Esophagus squamous epithelium (tissue), 5 donors: ENCODE results near the gene TEX53. TPM values are rescaled to one million over a fixed set of nuclear protein-coding genes. Genes with fewer than 3 reads are reported as not detected.

Experiments used
- DNase-seq: peaks from one replicate; lab custom pipeline; 2025; lab: John Stamatoyannopoulos, UW
- H3K27ac ChIP-seq, 4 donors: fragments of 200-600 bp; sonication (generic); one replicate each; pipeline ENCODE4 v1.5.1; 2016 to 2019; ENCODE audit warnings: mild to moderate bottlenecking in 1 of 4
- H3K27me3 ChIP-seq, 4 donors: fragments of 200-600 bp; sonication (generic); 1 replicate in 3 of 4; 2 replicates in 1 of 4; pipeline versions ENCODE4 v1.5.1 to v1.6.0; 2017 to 2021; ENCODE audit warnings: antibody characterized with exemption in 1 of 4
- H3K36me3 ChIP-seq, 3 donors: fragments of 200-600 bp; sonication (generic); one replicate each; pipeline ENCODE4 v1.5.1; 2016 to 2019
- H3K4me1 ChIP-seq, 3 donors: fragments of 200-600 bp; sonication (generic); one replicate each; pipeline ENCODE4 v1.5.1; 2017 to 2019
- H3K4me3 ChIP-seq, 4 donors: fragments of 200-600 bp; sonication (generic); 1 replicate in 3 of 4; 2 replicates in 1 of 4; pipeline ENCODE4 v1.5.1; 2016 to 2019; ENCODE audit warnings: mild to moderate bottlenecking in 2 of 4, moderate library complexity in 1 of 4
- H3K9me3 ChIP-seq, 3 donors: fragments of 200-600 bp; sonication (generic); one replicate each; pipeline ENCODE4 v1.5.1; 2016 to 2019
- POLR2A ChIP-seq, 4 donors: fragments of 450-650 bp; IDR thresholded peaks; one replicate each; pipeline ENCODE4 v1.6.1; 2017; ENCODE audit warnings: antibody characterized with exemption in 4 of 4, mild to moderate bottlenecking in 4 of 4, moderate library complexity in 3 of 4
- WGBS, 2 donors: methylation state at CpG; one replicate each; pipeline ENCODE4 v1.1.5; 2018; 5-methylcytosine and 5-hydroxymethylcytosine counted together
- intact Hi-C: fragments of 100-400 bp; cut with DNase I; formaldehyde crosslinking; loops from one replicate; pipeline ENCODE4 v1.15.0; 2022
- total RNA-seq, 4 donors: library from RNA; depleted of rRNA; stranded (reverse); fragments of >200 nt; gene quantifications; one replicate each; pipeline ENCODE4 v1.1.0, GENCODE V29; 2016
- TF ChIP-seq, protein P1 (sequence below), 6 experiments: fragments of 450-650 bp in 4 of 6; fragments of 200-600 bp in 2 of 6; sonication (generic) in 2 of 6; IDR thresholded peaks; one replicate each; pipeline ENCODE4 v1.5.1; 2016 to 2019; ENCODE audit warnings: antibody characterized with exemption in 6 of 6, mild to moderate bottlenecking in 4 of 6, moderate library complexity in 4 of 6
- donor health status: DM: yes; HTN: yes; CAD: no.

Gene TEX53
- total RNA-seq, 4 donors from 2014 or later = not detected

DNA sequence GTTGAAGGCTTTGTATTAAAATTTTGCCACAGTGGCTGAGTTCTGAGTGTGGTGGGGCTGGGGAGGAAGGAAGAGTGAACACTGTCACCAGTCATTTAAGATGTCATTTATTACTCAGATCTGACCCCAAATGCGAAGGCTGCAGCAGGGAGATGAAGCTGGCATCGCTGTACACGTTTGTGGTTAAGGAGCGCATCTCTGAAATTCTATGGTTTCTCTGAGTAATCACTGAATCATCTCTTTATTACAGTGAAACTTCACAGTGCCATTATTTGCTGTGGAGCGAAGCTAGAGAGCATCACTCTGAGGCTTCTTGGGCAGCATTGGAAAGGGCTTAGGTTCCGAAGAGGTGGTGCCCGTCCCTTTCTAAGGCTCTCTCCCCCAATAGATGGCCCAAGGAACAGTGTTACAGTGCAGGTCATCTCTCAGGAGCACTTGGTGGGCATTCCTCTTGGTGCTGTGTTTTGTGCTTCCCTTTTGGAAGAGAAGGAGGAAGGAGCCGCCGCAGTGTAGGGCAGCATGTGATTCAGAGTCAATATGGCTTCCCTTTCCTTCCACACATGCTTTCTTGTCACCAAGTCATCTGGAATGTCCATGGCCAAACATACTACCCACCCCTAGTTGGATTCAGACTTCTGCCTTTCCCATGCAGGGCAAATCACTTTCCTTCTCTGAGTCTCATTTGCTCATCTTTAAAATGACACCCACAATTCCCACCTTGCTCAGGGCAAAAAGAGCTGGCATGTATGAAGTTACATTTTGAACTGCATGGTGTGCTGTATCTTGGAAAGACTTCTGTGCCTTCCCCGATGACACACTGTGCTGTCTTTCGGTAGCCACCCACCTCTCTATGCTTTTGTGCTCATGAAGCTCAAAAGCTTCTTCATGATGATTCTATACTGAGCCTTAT is 33.7 kb upstream of the TEX53 start:
- DNase-seq = no peak
- intact Hi-C loops = no loop called here

GRCh38 chr9:114690308-114690707 is 32.7 kb upstream of the TEX53 start:
- H3K36me3 ChIP-seq = no peaks in the 10 kb centered on the region
- H3K4me1 ChIP-seq = no peaks in the 10 kb centered on the region
- H3K9me3 ChIP-seq = no peaks in the 10 kb centered on the region
- no peak for TF ChIP-seq POLR2A (IDR thresholded peaks at IDR 0.05)
- TF ChIP-seq, protein P1, sequence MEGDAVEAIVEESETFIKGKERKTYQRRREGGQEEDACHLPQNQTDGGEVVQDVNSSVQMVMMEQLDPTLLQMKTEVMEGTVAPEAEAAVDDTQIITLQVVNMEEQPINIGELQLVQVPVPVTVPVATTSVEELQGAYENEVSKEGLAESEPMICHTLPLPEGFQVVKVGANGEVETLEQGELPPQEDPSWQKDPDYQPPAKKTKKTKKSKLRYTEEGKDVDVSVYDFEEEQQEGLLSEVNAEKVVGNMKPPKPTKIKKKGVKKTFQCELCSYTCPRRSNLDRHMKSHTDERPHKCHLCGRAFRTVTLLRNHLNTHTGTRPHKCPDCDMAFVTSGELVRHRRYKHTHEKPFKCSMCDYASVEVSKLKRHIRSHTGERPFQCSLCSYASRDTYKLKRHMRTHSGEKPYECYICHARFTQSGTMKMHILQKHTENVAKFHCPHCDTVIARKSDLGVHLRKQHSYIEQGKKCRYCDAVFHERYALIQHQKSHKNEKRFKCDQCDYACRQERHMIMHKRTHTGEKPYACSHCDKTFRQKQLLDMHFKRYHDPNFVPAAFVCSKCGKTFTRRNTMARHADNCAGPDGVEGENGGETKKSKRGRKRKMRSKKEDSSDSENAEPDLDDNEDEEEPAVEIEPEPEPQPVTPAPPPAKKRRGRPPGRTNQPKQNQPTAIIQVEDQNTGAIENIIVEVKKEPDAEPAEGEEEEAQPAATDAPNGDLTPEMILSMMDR (IDR thresholded peaks at IDR 0.05) = no peak
- no peak for DNase-seq
- H3K27ac ChIP-seq = no peak overlapping the region
- intact Hi-C loops = no loop called here
- WGBS, 2 donors = 92 to 94% methylated on average over 4 of the region's 4 CpGs
- no peak overlapping the region for H3K4me3 ChIP-seq
- H3K27me3 ChIP-seq = peaks cover 0 to 4% (median 0%) of the 10 kb centered on the region in 4 donors

More for the DNA sequence above, 33.7 kb upstream of the TEX53 start:
- Histone ChIP-seq H3K27me3 (peaks cover 0 to 4% (median 0%) of the 10 kb centered on the region in 4 donors), H3K4me3 (no peak overlapping the region), H3K36me3 (no peaks in the 10 kb centered on the region), H3K9me3 (no peaks in the 10 kb centered on the region), H3K4me1 (no peaks in the 10 kb centered on the region), H3K27ac (peak overlapping the region in 2 of 4 donors; percentile 4 to 37)
- no peak for TF ChIP-seq POLR2A (IDR thresholded peaks at IDR 0.05)
- TF ChIP-seq, protein P1 (IDR thresholded peaks at IDR 0.05) = no peak
- WGBS, 2 donors = 49 to 52% methylated on average over 11 of the region's 11 CpGs

DNA sequence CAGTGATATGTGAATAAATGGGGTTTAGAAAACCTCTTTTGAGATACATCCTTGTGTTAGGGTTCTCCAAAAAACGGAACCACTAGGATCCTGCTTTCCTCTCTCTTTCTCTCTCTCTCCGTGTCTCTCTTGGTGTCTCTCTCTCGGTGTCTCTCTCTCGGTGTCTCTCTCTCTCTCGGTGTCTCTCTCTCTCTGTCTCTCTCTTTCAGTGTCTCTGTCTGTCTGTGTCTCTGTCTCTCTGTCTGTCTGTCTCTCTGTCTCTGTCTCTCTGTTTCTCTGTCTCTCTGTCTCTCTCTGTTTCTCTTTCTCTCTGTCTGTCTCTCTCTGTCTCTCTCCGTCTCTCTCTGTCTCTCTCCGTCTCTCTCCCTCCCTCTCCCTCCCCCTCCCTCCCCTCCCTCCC is 32.2 kb upstream of the TEX53 start:
- Histone ChIP-seq H3K36me3 (no peaks in the 10 kb centered on the region), H3K4me3 (no peak overlapping the region), H3K4me1 (no peaks in the 10 kb centered on the region), H3K9me3 (no peaks in the 10 kb centered on the region), H3K27ac (no peak overlapping the region), H3K27me3 (peaks cover 0 to 4% (median 0%) of the 10 kb centered on the region in 4 donors)
- intact Hi-C loops = loop anchor here (10.0 kb wide), 1 partner anchor 225 kb away; no protein-coding TSS in a partner anchor
- 89 to 96% methylated on average over 7 of the region's 7 CpGs for WGBS, 2 donors
- no peak for TF ChIP-seq POLR2A (IDR thresholded peaks at IDR 0.05)
- TF ChIP-seq, protein P1 (IDR thresholded peaks at IDR 0.05) = no peak
- DNase-seq = no peak

DNA sequence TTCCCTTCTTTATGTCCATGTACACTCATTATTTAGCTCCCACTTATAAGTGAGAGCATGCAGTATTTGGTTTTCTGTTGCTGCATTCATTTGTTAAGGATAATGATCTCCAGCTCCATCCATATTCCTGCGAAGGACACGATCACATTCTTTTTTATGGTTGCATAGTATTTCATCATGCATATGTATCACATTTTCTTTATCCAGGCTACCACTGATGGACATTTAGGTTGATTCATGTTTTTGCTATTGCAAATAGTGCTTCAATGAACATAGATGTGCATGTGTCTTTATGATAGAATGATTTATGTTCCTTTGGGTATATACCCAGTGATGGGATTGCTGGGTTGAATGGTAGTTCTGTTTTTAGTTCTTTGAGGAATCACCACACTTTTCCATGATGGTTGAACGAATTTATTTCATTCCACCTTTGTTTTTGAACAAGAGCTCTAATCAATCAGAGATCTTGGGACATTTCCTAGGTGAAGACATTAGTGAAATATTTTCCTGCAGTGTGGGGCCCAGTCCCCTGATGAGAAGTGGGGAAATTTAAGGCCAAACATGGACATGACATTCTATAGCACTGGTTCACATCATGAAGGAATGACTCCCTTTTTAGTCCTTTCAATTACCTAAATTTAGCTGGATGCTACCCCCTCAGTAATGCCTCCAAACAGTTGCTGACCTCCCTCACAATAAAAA is 31.5 kb upstream of the TEX53 start:
- H3K27ac ChIP-seq = no peak overlapping the region
- DNase-seq = no peak
- intact Hi-C loops = loop anchor here (10.0 kb wide), 1 partner anchor 226 kb away; no protein-coding TSS in a partner anchor
- H3K4me1 ChIP-seq = no peaks in the 10 kb centered on the region
- H3K4me3 ChIP-seq = no peak overlapping the region
- H3K9me3 ChIP-seq = no peaks in the 10 kb centered on the region
- no peaks in the 10 kb centered on the region for H3K36me3 ChIP-seq
- TF ChIP-seq POLR2A (IDR thresholded peaks at IDR 0.05) = no peak
- TF ChIP-seq, protein P1 (IDR thresholded peaks at IDR 0.05) = no peak
- WGBS, 2 donors = 87 to 95% methylated on average over 3 of the region's 3 CpGs
- peaks cover 0 to 4% (median 0%) of the 10 kb centered on the region in 4 donors for H3K27me3 ChIP-seq
